WTC11 (cell line): ENCODE measurements around the gene BMPR1B. TPM values are rescaled to one million over a fixed set of nuclear protein-coding genes. Genes with fewer than 3 reads are reported as not detected.

Source experiments
- ATAC-seq: fragments of 200-7000 bp; cut with Tn5 transposase; 2 replicates; pipeline ENCODE4 v1.10.0; 2021; ENCODE audit warnings: mild to moderate bottlenecking, moderate library complexity
- CTCF ChIA-PET: fragments of 300-600 bp; sonication (Branson Sonifier 250); formaldehyde crosslinking; loops from one replicate; lab custom pipeline; 2021; ENCODE audit warnings: antibody characterized with exemption; lab: Charles Lee
- POLR2A ChIA-PET: fragments of 350-600 bp; sonication (Branson Sonifier 250); formaldehyde crosslinking; loops from one replicate; lab custom pipeline; 2021; ENCODE audit warnings: antibody characterized with exemption; lab: Charles Lee
- DNase-seq: peaks from one replicate; pipeline ENCODE4 v3.0.0; 2021; ENCODE audit warnings: low spot score
- H3K27ac Mint-ChIP-seq: 2 replicates; pipeline ENCODE4 v1.8.0; 2021; ENCODE audit warnings: mixed read lengths
- H3K27me3 Mint-ChIP-seq: 2 replicates; pipeline ENCODE4 v1.8.0; 2021; ENCODE audit warnings: low read depth, mild to moderate bottlenecking, moderate library complexity, mixed read lengths
- H3K36me3 Mint-ChIP-seq: 2 replicates; pipeline ENCODE4 v1.8.0; 2021; ENCODE audit warnings: mixed read lengths
- H3K4me1 Mint-ChIP-seq: 2 replicates; pipeline ENCODE4 v1.8.0; 2022; ENCODE audit warnings: mixed read lengths
- H3K4me3 Mint-ChIP-seq: 2 replicates; pipeline ENCODE4 v1.8.0; 2021; ENCODE audit warnings: mild to moderate bottlenecking, moderate library complexity, mixed read lengths
- H3K9me3 Mint-ChIP-seq: 2 replicates; pipeline ENCODE4 v1.8.0; 2021; ENCODE audit warnings: mixed read lengths
- ARID4B ChIP-seq: sonication (generic); formaldehyde crosslinking; IDR thresholded peaks from 2 replicates; pipeline ENCODE4 v1.8.0; 2023; ENCODE audit warnings: missing genetic modification reagents, mild to moderate bottlenecking, borderline replicate concordance
- CBFB ChIP-seq: sonication (generic); formaldehyde crosslinking; IDR thresholded peaks from 2 replicates; pipeline ENCODE4 v1.8.1; 2022; ENCODE audit warnings: mild to moderate bottlenecking, low read depth, missing genetic modification reagents
- CTCF ChIP-seq: fragments of 200-600 bp; IDR thresholded peaks from 2 replicates; pipeline ENCODE4 v1.8.0; 2022; ENCODE audit warnings: antibody characterized with exemption
- ESRRA ChIP-seq: sonication (generic); formaldehyde crosslinking; IDR thresholded peaks from 2 replicates; pipeline ENCODE4 v1.8.1; 2022; ENCODE audit warnings: mild to moderate bottlenecking, missing genetic modification reagents, borderline replicate concordance
- GRHL2 ChIP-seq: fragments of 250-450 bp; sonication (Bioruptor Pico); IDR thresholded peaks from 2 replicates; pipeline ENCODE4 v1.8.0; 2022; ENCODE audit warnings: mild to moderate bottlenecking, moderate library complexity; ENCODE audit not compliant: insufficient replicate concordance, severe bottlenecking
- GTF2I ChIP-seq: fragments of 250-450 bp; sonication (Bioruptor Pico); conservative IDR thresholded peaks from 2 replicates; pipeline ENCODE4 v1.4.0; 2021; ENCODE audit warnings: mild to moderate bottlenecking
- KAT7 ChIP-seq: sonication (generic); formaldehyde crosslinking; IDR thresholded peaks from 2 replicates; pipeline ENCODE4 v1.8.1; 2023; ENCODE audit warnings: missing genetic modification reagents, mild to moderate bottlenecking, borderline replicate concordance
- MYBL2 ChIP-seq: sonication (generic); formaldehyde crosslinking; IDR thresholded peaks from 2 replicates; pipeline ENCODE4 v1.8.1; 2023; ENCODE audit warnings: mild to moderate bottlenecking, moderate library complexity, missing genetic modification reagents
- NR3C1 ChIP-seq: sonication (generic); formaldehyde crosslinking; conservative IDR thresholded peaks from 2 replicates; pipeline ENCODE4 v1.8.1; 2023; ENCODE audit warnings: low read depth, mild to moderate bottlenecking, missing genetic modification reagents
- OVOL2 ChIP-seq: fragments of 250-450 bp; sonication (Bioruptor Pico); IDR thresholded peaks from 2 replicates; pipeline ENCODE4 v1.9.0; 2021; ENCODE audit warnings: mild to moderate bottlenecking, borderline replicate concordance
- PRRX2 ChIP-seq: fragments of 250-450 bp; sonication (Bioruptor Pico); IDR thresholded peaks from 2 replicates; pipeline ENCODE4 v1.8.0; 2021; ENCODE audit warnings: mild to moderate bottlenecking
- RELA ChIP-seq: sonication (generic); formaldehyde crosslinking; IDR thresholded peaks from 2 replicates; pipeline ENCODE4 v1.8.1; 2022; ENCODE audit warnings: missing genetic modification reagents, mild to moderate bottlenecking, borderline replicate concordance
- SOX15 ChIP-seq: fragments of 250-450 bp; sonication (Bioruptor Pico); IDR thresholded peaks from 2 replicates; pipeline ENCODE4 v1.9.0; 2021; ENCODE audit warnings: mild to moderate bottlenecking
- ZNF232 ChIP-seq: sonication (generic); formaldehyde crosslinking; IDR thresholded peaks from 2 replicates; pipeline ENCODE4 v1.8.0; 2022; ENCODE audit warnings: mild to moderate bottlenecking, missing genetic modification reagents
- ZNF416 ChIP-seq: fragments of 250-450 bp; sonication (Bioruptor Pico); IDR thresholded peaks from 2 replicates; pipeline ENCODE4 v1.9.0; 2021; ENCODE audit warnings: mild to moderate bottlenecking, inconsistent platforms
- total RNA-seq: library from RNA; stranded (reverse); gene quantifications from 3 replicates; pipeline ENCODE4 v1.2.3, GENCODE V29; 2021
- TF ChIP-seq, protein P1 (sequence below): sonication (generic); formaldehyde crosslinking; IDR thresholded peaks from 2 replicates; pipeline ENCODE4 v1.8.1; 2022; ENCODE audit warnings: mild to moderate bottlenecking, missing genetic modification reagents, moderate library complexity, borderline replicate concordance
- TF ChIP-seq, protein P2 (sequence below): sonication (generic); formaldehyde crosslinking; IDR thresholded peaks from 2 replicates; pipeline ENCODE4 v1.8.0; 2022; ENCODE audit warnings: mild to moderate bottlenecking, missing genetic modification reagents
- TF ChIP-seq, protein P3 (sequence below): sonication (generic); formaldehyde crosslinking; IDR thresholded peaks from 2 replicates; pipeline ENCODE4 v1.8.1; 2022; ENCODE audit warnings: missing genetic modification reagents, borderline replicate concordance
- TF ChIP-seq, protein P4 (sequence below): sonication (generic); formaldehyde crosslinking; IDR thresholded peaks from 2 replicates; pipeline ENCODE4 v1.8.0; 2023; ENCODE audit warnings: missing genetic modification reagents
- TF ChIP-seq, protein P5 (sequence below): sonication (generic); formaldehyde crosslinking; IDR thresholded peaks from 2 replicates; pipeline ENCODE4 v1.8.1; 2022; ENCODE audit warnings: low read depth, mild to moderate bottlenecking, moderate library complexity, missing genetic modification reagents, borderline replicate concordance

The BMPR1B gene
- total RNA-seq, 1 experiment from 2014 or later, result 0.77 TPM

- TF ChIP-seq MYBL2 (CRISPR knock-in tag) (no peak), OVOL2 (CRISPR knock-in tag) (no peak), CBFB (no peak), NR3C1 (no peak), CTCF (no peak), KAT7 (CRISPR knock-in tag) (no peak), RELA (CRISPR knock-in tag) (no peak), ARID4B (CRISPR knock-in tag) (no peak), GTF2I (no peak), ZNF416 (CRISPR knock-in tag) (no peak)
- TF ChIP-seq, protein P1, sequence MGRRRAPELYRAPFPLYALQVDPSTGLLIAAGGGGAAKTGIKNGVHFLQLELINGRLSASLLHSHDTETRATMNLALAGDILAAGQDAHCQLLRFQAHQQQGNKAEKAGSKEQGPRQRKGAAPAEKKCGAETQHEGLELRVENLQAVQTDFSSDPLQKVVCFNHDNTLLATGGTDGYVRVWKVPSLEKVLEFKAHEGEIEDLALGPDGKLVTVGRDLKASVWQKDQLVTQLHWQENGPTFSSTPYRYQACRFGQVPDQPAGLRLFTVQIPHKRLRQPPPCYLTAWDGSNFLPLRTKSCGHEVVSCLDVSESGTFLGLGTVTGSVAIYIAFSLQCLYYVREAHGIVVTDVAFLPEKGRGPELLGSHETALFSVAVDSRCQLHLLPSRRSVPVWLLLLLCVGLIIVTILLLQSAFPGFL (CRISPR knock-in tag), result no peak
- TF ChIP-seq, protein P2, sequence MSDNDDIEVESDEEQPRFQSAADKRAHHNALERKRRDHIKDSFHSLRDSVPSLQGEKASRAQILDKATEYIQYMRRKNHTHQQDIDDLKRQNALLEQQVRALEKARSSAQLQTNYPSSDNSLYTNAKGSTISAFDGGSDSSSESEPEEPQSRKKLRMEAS (CRISPR knock-in tag), result no peak
- TF ChIP-seq, protein P3, sequence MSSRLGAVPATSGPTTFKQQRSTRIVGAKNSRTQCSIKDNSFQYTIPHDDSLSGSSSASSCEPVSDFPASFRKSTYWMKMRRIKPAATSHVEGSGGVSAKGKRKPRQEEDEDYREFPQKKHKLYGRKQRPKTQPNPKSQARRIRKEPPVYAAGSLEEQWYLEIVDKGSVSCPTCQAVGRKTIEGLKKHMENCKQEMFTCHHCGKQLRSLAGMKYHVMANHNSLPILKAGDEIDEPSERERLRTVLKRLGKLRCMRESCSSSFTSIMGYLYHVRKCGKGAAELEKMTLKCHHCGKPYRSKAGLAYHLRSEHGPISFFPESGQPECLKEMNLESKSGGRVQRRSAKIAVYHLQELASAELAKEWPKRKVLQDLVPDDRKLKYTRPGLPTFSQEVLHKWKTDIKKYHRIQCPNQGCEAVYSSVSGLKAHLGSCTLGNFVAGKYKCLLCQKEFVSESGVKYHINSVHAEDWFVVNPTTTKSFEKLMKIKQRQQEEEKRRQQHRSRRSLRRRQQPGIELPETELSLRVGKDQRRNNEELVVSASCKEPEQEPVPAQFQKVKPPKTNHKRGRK (CRISPR knock-in tag), result no peak
- TF ChIP-seq, protein P4, sequence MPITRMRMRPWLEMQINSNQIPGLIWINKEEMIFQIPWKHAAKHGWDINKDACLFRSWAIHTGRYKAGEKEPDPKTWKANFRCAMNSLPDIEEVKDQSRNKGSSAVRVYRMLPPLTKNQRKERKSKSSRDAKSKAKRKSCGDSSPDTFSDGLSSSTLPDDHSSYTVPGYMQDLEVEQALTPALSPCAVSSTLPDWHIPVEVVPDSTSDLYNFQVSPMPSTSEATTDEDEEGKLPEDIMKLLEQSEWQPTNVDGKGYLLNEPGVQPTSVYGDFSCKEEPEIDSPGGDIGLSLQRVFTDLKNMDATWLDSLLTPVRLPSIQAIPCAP (CRISPR knock-in tag), result no peak
- ATAC-seq (no peak), DNase-seq (no peak)
- Mint-ChIP-seq H3K27ac (no peak overlapping the region), H3K36me3 (no peaks in the 10 kb centered on the region), H3K9me3 (no peaks in the 10 kb centered on the region), H3K4me3 (no peak overlapping the region), H3K27me3 (no peaks in the 10 kb centered on the region), H3K4me1 (peaks cover 11% of the 10 kb centered on the region)
- ChIA-PET CTCF (no interaction called here), POLR2A (no interaction called here)
Measured at GRCh38 chr4:94882756-94883155, 125.0 kb downstream of the BMPR1B start.

GRCh38 chr4:94887027-94887426 is 129.3 kb downstream of the BMPR1B start:
- no peak overlapping the region for H3K27ac Mint-ChIP-seq
- H3K4me1 Mint-ChIP-seq, result peaks cover 26% of the 10 kb centered on the region
- POLR2A ChIA-PET, result no interaction called here
- H3K36me3 Mint-ChIP-seq, result peaks cover 6% of the 10 kb centered on the region; the same call in 1 of the 2 replicates
- no peaks in the 10 kb centered on the region for H3K27me3 Mint-ChIP-seq
- H3K4me3 Mint-ChIP-seq, result no peak overlapping the region
- TF ChIP-seq ZNF232 (CRISPR knock-in tag) (no peak), ESRRA (CRISPR knock-in tag) (no peak), SOX15 (no peak), PRRX2 (no peak), GRHL2 (no peak)
- TF ChIP-seq, protein P1 (CRISPR knock-in tag), result no peak
- TF ChIP-seq, protein P5, sequence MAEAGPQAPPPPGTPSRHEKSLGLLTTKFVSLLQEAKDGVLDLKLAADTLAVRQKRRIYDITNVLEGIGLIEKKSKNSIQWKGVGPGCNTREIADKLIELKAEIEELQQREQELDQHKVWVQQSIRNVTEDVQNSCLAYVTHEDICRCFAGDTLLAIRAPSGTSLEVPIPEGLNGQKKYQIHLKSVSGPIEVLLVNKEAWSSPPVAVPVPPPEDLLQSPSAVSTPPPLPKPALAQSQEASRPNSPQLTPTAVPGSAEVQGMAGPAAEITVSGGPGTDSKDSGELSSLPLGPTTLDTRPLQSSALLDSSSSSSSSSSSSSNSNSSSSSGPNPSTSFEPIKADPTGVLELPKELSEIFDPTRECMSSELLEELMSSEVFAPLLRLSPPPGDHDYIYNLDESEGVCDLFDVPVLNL (CRISPR knock-in tag), result no peak
- TF ChIP-seq, all 79 proteins: peak for 0
- DNase-seq (no peak), ATAC-seq (no peak)
- peaks cover 9% of the 10 kb centered on the region for H3K9me3 Mint-ChIP-seq
- CTCF ChIA-PET, result no interaction called here
